HG03439 (cell line): ENCODE results near the gene PKNOX2.
"Not testable (repeated sequence)": the region's sequence is repeated elsewhere in the genome, so short reads cannot be mapped to it uniquely, and the experiment has no call there.

Experiments used
- ATAC-seq: cut with Tn5 transposase; IDR thresholded peaks from one replicate; pipeline ENCODE4 v1.9.1; 2021; ENCODE audit warnings: mild to moderate bottlenecking, moderate library complexity; ENCODE audit not compliant: unreplicated experiment

PKNOX2 gene

GRCh38 chr11:125201525-125202141 is 37.1 kb downstream of the PKNOX2 start:
- no peak for ATAC-seq

DNA sequence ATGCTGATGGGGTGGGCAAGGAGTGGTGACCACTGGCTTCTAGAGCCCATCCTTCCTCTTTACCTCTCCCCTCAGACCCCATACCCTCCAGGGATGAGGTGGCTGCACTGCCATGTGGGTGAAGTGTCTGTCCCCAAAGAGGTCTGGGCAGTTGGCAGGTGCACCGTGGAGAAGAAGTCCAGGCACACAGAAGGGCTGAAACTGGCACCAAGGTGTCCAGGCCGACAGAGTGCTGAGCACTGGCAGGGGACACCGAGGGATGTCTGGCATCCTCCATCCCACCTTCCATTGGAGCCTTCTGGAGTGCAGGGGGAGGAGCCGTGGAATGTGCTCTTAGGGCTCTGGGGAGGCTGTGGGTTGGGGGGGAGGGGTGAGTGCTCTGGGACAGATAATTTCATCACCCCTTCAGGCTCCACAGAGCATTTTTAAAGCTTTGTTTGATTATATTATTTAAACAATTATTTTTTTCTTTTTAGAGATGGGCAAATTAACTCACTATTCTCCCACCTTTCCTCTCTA is 37.9 kb downstream of the PKNOX2 start:
- no peak for ATAC-seq

DNA sequence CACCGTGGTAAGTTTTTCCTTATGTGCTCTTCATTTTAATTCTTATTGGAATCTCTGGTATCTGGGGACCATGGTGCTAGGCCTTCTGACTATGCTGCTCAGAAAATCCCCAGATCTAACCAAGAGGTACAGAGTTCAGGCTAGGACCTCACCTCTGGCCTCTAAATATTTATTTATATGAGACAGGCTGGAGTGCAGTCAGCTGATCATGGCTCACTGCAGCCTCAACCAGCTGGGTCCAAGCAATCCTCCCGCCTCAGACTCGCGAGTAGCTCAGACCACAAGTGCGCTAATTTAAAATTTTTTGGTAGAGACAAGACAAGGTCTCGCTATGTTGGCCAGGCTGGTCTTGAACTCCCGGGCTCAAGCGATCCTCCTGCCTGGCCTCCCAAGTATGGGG is 38.4 kb downstream of the PKNOX2 start:
- ATAC-seq: no peak

GRCh38 chr11:125207866-125208425 is 43.4 kb downstream of the PKNOX2 start:
- ATAC-seq: no peak

DNA sequence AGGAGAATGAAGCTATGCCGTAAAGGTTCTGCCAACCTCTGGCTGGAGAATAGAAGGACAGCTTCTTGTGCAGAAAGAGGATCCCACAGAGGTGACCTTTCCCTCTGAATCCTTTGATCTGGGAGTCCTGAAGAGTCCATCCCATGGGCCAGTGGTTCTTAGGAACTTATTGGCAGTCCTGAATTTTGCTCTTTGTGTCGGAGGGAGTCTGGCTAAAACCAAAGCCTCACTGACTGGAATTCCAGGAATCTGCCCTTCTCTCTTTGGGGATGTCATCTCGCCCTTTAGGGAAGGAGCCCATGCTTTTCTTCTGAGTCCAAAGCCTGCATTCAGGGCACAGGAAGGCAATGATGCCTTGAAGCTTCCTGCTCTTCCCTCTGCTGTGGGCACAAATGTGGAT is 45.5 kb downstream of the PKNOX2 start:
- ATAC-seq: no peak

DNA sequence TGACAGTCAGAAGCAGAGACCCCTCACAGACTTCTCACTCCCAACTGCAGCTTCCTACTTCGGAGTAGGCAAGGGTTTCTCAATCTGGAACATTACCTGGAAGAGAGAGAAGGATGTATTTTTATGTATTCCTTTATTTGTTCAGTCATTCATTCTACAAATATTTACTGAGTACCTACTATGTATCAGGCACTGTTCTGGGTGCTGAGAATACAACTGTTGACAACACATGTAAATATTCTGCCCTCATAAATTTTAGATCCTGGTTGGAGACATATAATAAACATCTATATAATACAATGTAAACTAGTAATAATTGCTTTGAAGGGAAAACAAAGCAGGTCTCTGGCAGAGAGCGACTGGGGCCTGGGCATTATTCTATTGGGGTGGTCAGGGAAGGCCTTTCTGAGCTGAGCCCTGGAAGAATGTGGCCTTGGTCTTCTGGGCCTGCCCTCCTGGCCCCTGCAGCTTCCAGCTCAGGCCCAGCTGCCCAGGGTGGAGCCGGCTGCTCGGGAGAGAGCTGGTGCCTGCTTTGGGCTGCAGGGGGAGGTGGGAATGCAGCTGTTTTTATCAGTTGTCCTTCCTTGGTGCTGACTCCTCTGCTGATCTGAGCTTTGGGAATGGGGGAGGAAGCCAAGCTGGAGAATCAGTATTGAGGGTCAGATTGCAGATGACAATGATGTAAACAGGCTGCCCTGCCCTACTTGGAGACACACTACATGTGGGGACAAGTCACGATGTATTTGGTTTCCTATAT is 46.8 kb downstream of the PKNOX2 start:
- ATAC-seq: no peak

GRCh38 chr11:125211948-125212340 is 47.4 kb downstream of the PKNOX2 start:
- no peak for ATAC-seq

- ATAC-seq: no peak
These were observed 50.3 kb downstream of the PKNOX2 start for GRCh38 chr11:125214601-125215565.

DNA sequence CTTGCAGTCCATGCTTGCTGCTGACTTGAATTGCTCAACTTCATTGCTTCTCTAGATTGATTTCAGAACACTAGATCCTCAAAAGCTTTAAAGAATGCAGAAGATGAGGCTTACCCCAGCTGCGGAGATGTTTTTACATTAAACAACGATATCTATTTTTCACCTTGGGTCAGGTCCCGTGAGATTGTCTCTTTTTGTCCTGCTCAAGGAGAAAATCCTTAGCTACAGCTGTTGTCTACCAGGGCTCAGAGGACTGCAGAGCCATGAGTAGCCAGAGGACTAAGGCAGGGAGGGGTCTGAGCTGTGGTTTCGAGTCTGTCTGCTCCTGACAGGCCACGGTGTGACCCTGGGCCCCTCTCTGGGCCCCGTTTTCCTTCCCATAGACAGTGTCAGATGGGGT is 51.4 kb downstream of the PKNOX2 start:
- no peak for ATAC-seq

GRCh38 chr11:125218336-125218735 is 53.8 kb downstream of the PKNOX2 start:
- no peak for ATAC-seq

DNA sequence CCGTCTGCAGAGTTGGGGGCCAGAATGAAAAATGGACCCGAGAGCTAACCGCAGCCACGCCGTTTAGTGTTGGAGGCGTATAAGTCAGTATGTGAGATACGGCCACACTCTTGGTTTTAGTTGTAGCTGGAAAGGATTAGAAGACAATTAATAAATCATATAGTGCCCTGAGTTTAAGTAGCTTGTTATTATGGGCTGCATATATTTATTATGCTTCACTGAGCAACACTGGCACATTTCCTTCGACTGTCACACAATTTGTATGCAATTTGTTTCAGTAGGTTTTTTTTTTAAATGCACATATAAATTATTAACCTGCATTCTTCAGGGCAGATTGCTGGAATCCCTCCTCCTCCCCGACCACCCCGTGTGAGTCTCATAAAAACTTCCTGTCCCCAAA is 56.9 kb downstream of the PKNOX2 start:
- no peak for ATAC-seq

DNA sequence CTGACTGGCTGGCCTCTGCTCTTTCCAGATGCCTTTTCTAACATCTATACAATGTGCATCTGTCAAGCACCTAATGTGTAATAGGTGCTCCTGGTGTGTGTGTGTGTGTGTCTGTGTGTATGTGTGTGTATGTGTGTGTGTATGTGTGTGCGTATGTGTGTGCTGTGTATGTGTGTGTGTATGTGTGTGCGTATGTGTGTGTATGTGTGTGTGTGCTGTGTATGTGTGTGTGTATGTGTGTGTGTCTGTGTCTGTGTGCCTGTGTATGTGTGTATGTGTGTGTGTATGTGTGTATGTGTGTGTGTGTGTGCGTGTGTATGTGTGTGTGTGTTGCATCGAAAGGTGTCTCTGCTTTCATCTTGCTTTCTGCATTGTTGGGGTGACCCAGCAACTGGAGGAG is 57.9 kb downstream of the PKNOX2 start:
- ATAC-seq: no peak

GRCh38 chr11:125223161-125223560 is 58.6 kb downstream of the PKNOX2 start:
- ATAC-seq: not testable (repeated sequence)

DNA sequence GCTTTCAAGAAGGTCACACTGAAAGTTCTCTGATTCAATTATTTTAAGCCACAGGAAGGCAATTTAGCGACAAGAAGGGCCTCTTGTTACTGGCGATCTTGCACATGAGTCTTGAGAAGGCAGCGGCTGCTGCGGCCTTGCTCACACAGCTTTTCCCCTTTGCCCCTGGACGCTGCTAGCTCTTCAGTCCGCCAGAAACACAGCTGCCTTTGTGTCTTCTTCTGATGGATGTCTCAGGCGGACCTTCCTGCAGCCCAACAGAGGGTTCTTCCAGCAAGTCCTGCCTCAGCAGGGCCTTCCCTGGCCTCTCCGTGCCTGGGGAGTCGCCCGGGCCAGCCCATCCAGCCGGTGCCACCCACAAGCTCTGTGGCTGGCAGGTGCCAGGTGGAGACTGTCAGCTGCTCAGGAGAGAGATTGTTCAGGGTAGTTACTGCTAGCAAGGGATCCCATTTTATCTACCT is 59.4 kb downstream of the PKNOX2 start:
- ATAC-seq: no peak

DNA sequence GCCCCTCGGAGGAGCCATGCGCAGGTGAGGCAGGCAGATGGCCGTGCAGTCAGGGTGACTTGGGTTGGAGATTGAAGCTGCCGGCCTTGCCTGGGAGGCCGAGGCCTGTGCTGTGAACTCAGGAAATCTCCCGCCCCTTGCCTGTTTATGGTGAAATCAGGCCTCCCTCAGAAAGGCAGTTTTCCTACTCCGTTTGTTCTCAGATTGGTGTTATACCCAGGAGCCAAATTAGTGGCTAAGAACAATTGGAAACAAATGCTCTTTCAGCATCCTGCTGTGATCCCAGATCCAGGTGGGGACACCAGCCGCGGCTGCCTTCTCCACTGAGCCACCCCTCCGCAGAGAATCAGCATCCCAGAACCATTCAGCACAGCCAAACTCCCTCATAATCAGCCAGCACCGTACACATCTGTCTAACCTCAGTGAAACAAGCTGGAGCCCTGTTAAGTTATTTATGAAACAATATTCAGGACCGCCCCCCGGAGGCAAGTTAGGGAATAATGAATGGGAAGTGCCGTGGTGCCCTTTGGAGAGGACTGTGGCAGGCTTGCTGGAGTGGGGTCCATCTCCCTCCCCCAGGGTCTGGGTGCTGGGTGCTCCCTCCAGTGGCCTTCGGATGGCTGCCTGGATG is 60.0 kb downstream of the PKNOX2 start:
- no peak for ATAC-seq

DNA sequence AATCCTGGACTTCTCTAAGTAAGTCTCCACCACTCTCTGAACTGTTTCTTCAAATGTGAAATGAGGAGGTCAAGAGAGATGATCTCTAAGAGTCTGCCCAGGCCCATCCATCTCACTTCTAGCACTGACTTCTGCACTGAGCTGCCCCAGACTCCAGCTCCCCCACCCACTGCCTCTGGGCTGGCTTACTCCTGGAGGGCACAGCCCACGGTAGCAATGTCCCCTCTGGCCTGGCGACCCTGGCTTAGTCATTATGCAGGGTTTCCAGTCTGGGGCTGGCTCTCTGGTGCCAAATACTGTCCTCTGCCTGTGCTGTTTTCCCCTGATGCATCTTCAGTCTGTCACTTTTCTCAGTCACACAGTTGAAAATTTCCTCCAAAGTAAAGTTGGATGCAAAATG is 60.9 kb downstream of the PKNOX2 start:
- ATAC-seq: no peak

- ATAC-seq: no peak
These were observed 61.5 kb downstream of the PKNOX2 start for GRCh38 chr11:125226031-125226430.

DNA sequence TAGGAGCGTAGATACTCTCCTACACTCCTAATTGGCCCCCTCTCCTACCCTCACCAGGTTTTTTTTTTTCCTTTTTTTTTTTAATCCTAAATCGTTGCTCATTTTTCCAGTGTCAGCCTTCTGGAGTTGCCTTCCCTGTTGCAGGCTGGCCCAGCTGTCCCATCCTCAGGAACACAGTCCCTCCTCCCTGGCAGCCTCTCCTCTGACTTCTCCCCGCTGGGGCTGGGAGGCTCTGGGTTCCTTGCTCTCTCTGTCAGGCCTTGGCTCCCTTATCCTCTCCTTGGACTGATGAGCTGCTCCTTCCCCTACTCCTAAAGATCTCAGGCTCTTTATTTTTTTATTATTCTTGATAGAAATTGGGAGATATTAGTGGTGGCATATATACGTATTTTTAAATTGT is 62.2 kb downstream of the PKNOX2 start:
- ATAC-seq: no peak

- ATAC-seq: no peak
These were observed 62.6 kb downstream of the PKNOX2 start for GRCh38 chr11:125227151-125227550.

- no peak for ATAC-seq
These were observed 63.9 kb downstream of the PKNOX2 start for GRCh38 chr11:125228445-125228844.
